Measurements from ENCODE around the gene NLRP3.
"Not testable (repeated sequence)": the region's sequence is repeated elsewhere in the genome, so short reads cannot be mapped to it uniquely, and the experiment has no call there.

NLRP3 gene

DNA sequence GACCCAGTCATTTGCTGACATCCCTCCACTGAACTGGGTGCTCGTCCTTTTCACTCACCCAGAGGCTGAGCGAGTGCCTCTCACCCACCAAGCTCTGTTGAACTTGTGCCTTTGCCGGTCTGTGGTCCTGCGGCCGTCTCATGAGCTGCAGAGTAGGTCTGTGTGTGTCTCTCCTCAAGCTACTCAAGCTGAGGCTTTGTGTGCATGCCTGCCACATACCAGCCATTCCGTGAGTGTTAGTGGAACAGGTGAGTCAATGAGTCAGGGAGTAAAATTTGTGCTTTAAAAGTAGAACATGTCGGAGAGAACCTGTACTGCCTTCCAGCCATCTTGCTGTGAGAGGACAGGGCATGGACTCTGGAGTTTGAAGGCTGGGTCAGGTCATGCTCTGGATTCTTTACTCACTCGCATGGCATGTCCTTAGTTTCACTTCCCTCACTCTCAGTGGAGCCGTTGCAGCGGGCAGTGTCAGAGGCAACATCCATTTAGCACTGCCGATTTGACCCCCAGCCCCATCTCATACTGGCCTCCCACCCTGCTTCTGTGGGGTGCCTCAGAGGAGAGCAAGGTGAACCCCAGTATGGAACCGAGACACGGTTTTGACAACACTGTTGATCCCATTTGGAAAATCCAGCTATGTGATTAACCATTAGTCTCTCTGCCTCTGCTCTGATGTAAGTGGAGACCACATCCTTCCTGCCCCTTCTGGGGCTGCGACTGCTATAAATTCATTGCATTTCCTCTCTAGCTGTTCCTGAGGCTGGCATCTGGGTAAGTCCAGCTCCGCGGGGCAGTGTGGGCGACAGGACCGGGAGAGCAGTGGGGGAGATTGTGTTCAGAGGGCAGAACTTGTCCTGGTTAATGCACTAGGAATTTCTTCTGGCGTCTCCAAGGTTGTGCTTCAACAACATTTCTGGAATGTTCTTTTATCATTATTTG is at the start of gene NLRP3:
Gene NLRP3 (plus strand): TSS at position 751 of the 939 bp plus-strand sequence. CDS start 2,628 bp downstream, outside the sequence.
- no peak for DNase-seq (ENCODE audit: low read depth in 2 of 2)

DNA sequence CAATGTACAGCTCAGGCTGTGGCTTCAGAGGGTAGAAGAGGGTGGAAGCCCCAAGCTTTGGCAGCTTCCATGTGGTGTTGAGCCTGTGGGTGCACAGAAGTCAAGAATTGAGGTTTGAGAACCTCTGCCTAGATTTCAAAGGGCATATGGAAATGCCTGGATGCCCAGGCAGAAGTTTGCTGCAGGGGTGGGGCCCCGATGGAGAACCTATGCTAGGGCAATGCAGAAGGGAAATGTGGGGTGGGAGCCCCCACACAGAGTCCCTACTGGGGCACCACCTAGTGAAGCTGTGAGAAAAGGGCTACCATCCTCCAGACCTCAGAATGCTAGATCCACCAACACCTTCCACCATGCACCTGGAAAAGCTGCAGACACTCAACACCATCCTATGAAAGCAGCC is 49.6 kb upstream of the NLRP3 start:
- DNase-seq (ENCODE audit: low read depth in 2 of 2) = not testable (repeated sequence)

DNA sequence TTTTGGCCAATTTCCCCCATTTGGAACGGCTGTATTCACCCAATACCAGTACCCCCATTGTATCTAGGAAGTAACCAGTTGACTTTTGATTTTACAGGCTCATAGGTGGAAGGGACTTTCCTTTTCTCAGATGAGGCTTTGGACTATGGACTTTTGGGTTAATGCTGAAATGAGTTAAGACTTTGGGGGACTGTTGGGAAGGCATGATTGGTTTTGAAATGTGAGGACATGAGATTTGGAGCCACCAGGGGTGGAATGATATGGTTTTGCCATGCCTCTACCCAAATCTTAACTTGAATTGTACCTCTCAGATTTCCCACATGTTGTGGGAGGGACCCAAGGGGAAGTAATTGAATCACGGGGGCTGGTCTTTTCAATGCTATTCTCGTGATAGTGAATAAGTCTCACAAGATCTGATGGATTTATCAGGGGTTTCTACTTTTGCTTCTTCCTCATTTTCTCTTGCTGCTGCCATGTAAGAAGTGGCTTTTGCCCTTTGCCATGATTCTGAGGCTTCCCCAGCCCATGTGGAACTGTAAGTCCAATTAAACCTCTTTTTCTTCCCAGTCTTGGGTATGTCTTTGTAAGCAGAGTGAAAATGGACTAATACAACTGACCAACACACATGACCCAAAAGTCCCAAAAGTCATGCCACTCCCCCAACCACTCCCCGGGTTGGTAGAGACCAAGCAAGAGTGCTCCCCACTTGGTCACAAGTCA is 48.9 kb upstream of the NLRP3 start:
- no peak for DNase-seq (ENCODE audit: low read depth in 2 of 2)

DNA sequence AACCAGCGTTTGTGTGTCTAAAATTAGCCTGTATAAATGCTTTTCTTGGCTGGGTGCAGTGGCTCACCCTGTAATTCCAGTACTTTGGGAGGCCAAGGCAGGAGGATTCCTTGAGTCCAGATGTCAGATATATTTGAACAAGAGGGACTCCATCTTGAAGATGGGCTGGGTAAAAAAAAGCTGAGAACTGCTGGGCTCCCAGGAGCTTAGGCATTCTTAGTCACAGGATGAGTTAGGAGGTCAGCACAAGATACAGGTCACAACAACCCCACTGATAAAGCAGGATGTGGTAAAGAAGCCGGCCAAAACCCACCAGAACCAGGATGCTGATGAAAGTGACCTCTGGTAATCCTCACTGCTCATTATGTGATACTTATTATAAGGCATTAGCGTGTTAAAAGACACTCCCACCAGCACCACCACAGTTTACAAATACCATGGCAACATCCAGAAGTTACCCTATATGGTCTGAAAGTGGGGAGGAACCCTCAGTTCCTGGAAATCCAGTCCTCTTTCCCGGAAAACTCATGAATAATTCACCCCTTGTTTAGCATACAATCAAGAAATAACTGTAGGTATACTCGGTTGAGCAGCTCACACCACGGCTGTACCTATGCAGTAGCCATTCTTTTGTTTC is 48.1 kb upstream of the NLRP3 start:
- DNase-seq (ENCODE audit: low read depth in 2 of 2) = no peak

DNA sequence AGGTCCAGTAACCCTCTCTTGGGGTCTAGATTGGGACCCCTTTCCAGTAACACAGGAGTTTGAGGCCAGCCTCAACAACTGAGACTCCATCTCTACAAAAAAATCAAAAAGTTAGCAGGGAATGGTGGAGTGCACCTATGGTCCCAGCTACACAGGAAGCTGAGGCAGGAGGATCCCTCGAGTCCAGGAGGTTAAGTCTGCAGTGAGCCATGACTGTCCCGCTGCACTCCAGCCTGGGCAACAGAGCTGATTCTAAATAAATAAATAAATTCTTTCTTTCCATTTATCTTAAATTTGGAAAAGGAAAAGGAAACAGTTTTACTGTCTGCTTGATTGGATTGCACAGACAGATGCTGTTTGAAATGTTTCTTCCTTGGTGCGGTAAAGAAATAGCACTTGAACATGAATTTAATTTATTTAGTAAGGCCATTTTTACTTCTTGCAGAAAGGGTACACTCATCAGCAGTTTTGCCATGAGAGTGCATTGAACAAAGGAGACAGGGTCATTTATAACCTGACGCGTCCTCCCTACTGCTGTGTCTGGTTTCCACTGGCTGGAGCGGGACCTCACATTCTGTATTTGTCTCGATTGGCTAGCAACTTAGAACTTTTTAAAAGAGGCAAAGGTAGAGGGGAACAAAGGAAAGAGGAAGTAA is 47.4 kb upstream of the NLRP3 start:
- DNase-seq (ENCODE audit: low read depth in 2 of 2) = no peak

DNA sequence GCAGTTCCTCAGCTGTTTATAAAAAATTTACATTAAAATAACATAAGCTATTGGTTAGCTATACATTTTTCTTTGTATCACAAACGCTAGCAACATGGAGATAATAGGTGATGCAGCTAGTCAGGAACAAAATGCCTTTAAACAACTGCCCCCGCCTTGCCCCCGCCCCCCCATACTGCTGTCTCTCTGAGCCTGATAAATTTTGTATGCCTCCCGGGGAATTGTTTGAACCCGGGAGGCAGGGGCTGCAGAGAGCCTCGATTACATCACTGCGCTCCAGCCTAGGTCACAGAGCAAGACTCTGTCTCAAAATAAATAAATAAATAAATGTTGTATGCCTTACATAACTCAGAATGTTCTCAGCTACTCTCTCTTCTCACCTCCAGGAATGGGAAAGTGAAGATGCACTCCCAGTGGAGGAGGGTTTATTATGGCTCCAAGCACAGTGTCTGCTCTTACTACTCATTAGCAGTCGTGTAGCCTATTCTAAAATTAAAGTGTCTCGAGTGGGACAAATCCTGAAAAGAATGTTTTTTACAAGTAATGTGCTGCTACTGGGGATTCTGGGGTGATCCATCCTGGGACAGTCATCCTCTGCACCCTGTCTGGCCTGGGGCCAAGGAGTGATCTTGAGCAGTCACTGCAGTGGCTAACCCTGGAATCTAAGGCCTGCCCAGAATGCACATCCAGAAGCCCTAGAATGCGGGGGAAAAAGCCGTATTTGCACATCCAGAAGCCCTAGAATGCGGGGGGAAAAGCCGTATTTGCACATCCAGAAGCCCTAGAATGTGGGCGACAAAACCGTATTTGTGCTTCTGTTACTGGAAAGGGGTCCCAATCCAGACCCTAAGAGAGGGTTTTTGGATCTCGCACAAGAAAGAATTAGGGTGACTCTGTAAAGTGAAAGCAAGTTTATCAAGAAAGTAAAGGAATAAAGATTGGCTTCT is 44.9 kb upstream of the NLRP3 start:
- no peak for DNase-seq (ENCODE audit: low read depth in 2 of 2)

DNA sequence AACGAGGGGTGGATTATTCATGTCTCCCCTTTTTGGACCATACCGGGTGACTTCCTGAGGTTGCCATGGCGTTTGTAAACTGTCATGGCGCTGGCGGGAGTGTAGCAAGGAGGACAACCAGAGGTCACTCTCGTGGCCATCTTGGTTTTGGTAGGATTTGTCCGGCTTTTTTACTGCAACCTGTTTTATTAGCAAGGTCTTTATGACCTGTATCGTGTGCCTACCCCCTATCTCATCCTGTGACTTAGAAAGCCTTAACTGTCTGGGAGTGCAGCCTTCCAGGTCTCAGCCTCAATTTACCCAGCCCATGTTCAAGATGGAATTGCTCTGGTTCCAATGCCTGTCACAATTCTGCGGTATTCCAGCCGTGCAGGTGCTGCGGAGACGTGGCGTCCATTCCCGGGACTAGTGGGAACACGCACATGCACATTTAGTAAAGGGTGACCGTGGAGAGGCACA is 44.1 kb upstream of the NLRP3 start:
- no peak for DNase-seq (ENCODE audit: low read depth in 2 of 2)

DNA sequence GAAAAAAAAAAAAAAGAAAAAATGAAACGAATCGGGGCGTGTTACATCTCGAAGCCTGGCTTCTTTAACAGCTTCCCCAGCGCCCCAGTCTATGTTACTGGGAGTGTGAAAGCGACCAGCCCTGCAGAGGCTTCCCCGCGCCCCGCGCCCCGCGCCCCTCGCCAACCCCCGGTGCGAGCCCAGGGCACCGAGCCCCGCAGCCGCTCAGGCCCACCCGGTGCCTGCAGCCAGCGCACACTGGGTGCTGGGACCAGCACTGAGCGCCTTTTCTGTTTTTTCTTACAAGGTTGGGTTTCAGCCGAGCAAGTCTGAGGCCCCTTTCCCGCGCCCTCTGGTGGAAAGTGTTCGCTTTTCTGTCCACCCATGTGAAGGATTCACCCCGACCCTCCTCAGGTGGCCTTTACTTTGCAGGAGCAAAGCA is 42.2 kb upstream of the NLRP3 start:
- DNase-seq (ENCODE audit: low read depth in 2 of 2) = peak; percentile 42

DNA sequence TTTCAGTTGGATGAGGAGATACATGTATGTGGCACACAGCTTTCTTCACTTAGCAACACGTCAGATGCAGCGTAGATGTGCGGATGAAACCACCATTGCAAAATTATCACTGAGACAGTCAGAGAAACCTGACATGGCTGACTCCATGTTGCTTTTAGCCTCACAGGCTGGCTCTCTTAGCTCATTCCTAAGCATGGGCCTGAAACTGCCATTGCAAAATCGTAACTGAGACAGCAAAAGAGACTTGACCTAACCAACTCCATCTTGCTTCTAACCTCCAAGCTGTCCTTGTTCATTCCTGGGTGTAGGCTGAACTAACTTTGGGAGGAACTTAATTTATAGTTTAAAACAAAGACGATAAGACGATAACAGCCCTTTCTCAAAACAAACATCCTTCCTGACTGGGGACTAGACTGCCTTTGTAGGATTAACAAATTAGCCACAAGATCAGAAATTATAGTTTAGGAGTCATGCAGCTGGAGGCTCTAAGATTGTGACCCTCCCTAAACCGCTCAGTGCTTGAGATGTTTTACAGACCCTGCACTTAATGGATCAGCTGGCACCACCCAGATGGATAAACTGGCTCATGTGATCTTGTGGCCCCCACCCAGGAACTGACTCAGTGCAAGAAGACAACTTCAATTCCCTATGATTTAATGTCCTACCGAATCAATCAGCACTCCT is 41.2 kb upstream of the NLRP3 start:
- DNase-seq (ENCODE audit: low read depth in 2 of 2) = not testable (repeated sequence)

DNA sequence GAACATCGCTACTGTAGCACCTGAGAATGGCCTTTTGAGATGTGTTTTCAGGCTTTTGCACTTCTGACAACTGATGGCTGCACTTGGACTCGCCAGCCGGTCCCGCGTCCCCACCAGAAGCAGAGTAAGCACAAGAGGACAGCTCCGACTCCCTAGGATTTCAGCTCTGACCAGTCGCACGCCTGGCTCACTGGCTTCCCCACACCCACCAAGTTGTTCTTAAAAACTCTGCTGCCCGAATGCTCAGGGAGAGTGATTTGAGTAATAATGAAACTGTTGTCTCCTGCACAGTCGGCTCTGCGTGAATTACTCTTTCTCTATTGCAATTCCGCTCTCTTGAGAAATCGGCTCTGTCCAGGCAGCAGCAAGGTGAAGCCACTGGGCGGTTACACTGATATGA is 40.2 kb upstream of the NLRP3 start:
- DNase-seq (ENCODE audit: low read depth in 2 of 2) = no peak

DNA sequence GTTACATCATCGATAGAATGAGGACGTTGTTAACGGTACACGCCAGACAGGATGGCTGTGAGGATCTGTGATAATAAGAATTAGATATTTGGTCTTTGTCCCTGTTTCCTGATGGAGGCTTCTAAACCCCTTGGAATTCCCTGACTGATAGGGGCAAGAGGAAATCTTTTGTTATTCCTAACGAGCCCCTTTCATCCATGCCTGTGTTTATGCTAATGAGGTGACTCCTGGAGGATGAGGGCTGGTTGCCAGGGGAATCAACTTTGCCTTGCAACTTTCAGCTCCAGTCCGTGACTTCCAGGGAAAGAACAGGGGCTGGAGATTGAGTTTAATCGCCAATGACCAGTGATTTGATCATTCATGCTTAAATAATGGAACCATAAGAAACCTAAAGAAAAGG is 39.3 kb upstream of the NLRP3 start:
- DNase-seq (ENCODE audit: low read depth in 2 of 2) = no peak

DNA sequence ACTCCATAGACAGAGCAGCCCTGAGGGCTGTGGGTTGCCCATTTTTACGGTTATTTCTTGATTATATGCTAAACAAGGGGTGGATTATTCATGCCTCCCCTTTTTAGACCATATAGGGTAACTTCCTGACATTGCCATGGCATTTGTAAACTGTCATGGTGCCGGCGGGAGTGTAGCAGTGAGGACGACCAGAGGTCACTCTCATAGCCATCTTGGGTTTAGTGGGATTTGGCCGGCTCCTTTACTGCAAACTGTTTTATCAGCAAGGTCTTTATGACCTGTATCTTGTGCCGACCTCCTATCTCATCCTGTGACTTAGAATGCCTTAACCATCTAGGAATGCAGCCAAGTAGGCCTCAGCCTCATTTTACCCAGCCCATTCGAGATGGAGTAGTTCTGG is 38.3 kb upstream of the NLRP3 start:
- not testable (repeated sequence) for DNase-seq (ENCODE audit: low read depth in 2 of 2)

DNA sequence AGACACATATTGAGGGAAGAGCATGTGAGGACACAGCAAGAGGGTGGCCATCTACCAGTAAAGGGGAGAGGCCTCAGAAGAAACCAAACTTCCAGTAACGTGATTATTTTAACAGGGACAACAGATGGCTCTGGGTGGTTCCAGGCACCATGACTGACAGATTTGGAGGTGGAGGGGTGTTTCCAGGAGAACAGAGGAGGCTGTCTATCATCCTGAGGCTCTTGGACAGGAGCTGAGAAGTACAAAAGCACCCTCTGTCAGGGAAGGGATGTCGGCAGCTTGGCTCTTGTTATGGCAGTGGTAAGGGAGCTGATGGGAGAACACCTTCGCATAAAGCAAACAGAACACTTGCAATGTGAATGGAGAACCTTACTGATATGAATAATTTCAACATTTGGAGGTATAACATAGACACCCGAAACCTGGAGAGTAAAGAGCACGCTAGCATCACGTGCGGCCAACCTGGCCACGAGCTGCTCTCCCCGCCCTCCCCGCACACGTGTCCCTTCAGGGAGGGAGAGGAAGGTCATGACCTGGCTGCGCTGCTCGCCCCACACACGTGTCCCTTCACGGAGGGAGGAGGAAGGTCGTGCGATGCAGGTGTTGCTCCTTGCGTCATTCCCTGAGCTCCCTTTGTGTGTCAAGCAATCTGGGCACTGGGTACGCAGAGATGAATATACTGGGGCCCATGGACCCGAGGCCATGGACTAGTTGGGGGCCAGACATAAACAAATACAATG is 37.5 kb upstream of the NLRP3 start:
- DNase-seq (ENCODE audit: low read depth in 2 of 2) = no peak

DNA sequence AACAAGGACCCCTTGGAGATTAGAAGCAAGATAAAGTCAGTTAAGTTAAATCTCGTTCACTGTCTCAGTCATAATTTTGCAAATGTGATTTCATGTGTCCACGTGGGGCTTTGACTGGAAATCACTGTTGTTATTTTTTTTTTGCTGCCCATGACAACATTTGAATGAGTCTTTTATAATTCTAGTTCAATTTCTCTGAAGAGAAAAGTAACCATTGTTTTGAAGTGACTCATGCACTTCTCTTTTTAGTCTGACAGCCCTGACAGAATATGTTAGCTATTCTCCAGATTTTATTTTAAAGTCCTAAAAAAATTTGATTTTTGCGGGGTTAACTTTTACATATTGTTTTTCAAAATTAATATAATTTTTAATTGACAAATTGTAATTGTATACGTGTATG is 30.7 kb upstream of the NLRP3 start:
- no peak for DNase-seq (ENCODE audit: low read depth in 2 of 2)

DNA sequence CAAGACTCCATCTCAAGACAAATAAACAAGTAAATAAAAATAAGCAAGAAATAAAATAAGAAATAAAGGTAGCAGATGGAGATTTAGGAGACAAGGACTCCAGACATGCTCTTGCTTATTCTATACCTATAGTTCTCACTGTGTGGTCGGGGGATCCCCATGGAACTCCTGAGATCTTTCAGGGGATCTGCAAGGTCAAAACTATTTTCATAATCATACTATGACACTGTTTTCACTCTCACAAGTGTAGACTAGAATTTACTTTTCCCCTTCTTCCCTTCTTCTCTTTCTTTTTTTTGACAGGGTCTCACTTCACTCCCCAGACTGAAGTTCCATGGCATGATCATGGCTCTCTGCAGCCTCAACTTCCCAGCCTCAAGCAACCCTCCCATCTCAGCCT is 29.8 kb upstream of the NLRP3 start:
- no peak for DNase-seq (ENCODE audit: low read depth in 2 of 2)

DNA sequence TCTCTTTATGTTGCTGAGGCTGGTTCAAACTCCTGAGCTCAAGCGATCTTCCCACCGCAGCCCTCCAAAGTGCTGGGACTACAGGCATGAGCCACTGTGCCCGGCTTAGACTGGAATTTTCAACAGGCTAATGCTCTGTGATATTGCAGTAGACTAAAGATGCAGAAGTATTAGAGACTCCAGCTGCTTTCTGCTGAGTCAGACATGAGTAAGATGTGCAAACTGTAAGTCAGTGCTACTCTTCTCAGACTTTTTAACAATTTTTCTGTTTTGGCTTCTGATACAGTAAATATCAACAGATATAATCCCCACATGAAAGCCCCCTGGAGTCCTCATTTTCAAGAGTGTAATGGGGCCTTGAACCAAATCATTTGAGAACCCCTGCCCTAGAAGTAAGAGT is 29.3 kb upstream of the NLRP3 start:
- DNase-seq (ENCODE audit: low read depth in 2 of 2) = no peak

DNA sequence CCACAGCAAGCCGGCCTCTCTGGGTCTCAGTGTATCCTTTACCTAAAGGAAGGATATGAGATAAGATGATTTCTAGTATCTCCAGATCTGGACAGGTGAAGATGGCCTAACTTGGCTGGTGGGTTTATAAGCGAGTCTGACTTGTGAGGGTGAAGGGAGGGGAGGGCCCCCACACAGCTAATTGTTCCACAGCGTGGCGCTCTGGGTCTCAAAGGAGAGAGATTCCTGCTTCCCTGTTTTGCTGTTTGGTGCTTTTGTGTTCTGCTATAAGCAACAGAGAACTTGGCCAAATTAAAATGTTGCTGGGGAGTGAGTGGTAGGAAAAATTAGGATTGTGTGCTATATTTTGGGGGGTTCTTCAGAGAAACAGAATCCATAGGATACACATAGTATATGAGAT is 28.9 kb upstream of the NLRP3 start:
- no peak for DNase-seq (ENCODE audit: low read depth in 2 of 2)

DNA sequence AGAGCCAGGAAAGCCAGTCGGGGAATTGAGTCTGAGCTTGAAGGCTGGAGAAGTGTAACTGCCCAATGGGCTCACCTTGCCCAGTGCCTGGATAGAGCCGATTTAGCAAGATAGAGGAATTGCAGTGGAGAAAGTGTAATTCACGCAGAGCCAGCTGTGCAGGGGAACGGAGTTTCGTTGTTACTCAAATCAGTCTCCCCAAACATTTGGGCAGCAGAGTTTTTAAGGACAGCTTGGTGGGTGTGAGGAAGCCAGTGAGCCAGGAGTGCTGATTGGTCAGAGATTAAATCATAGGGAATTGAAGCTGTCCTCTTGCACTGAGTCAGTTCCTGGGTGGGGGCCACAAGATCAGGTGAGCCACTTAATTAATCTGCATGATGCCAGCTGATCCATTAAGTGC is 28.4 kb upstream of the NLRP3 start:
- no peak for DNase-seq (ENCODE audit: low read depth in 2 of 2)

DNA sequence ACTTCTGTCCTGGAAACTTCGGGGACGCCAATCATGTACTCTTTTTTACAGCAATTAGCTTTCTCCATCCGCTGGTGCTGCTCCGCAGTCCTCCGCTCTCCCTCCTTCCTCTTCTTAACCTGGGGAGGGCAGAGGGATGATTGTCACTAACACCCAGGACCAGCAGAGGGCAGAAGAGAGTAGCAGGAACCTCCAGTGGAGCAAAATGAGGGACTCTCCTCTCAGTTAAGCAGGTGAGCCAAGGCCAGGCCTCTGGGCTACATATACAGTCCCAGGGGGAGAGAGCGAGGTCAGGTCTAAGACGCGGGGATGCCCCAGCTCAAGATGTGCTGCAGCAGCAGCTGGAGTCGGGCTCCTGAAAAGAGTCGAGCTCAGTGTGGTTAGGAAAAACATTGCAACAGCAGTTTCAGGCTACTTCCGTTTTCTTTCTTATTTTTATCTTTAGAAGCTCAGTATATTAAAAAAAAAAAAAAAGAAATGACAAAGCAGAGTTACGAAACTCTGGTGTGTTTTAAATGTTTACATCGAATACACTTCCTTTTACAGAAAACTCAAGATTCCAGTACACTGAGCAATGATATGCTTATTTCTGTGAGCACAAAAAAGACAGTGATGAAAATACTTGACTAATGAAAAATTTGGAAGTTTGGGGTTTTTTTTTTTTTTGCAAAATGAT is 25.7 kb upstream of the NLRP3 start:
- DNase-seq (ENCODE audit: low read depth in 2 of 2) = peak; percentile 74 to 83
